Measurements from ENCODE around the gene SLK.

DNA sequence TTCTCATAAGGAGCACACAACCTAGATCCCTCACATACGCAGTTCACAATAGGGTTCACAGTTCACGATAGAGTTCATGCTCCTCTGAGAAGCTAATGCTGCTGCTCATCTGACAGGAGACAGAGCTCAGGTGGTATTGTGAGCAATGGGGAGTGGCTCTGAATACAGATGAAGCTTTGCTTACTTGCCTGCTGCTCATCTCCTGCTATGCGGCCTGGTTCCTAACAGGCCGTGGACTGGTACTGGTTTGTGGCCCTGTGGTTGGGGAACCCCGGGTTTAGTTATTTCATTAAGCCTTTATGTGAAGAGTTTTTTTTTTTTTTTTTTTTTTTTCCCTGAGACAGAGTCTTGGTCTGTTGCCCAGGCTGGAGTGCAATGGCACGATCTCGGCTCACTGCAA, 19.4 kb downstream of the SLK start:
- TF ChIP-seq SMC3 (IDR thresholded peaks at IDR 0.05) (no peak), CTCF (IDR thresholded peaks at IDR 0.05) (no peak)
- TF ChIP-seq, protein P1, sequence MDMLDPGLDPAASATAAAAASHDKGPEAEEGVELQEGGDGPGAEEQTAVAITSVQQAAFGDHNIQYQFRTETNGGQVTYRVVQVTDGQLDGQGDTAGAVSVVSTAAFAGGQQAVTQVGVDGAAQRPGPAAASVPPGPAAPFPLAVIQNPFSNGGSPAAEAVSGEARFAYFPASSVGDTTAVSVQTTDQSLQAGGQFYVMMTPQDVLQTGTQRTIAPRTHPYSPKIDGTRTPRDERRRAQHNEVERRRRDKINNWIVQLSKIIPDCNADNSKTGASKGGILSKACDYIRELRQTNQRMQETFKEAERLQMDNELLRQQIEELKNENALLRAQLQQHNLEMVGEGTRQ (IDR thresholded peaks at IDR 0.05), result no peak

All from A549 (cell line).